NCI-H1436 treated with DMSO at 0.1 percent for 48 hours (cell line): ENCODE measurements around the gene ZNF780A.
"Not testable (repeated sequence)": the region's sequence is repeated elsewhere in the genome, so short reads cannot be mapped to it uniquely, and the experiment has no call there.

Experiments used
- DNase-seq: peaks from one replicate; lab custom pipeline; 2025; lab: John Stamatoyannopoulos, UW

ZNF780A gene

GRCh38 chr19:40090241-40091204, at the start of gene ZNF780A:
ZNF780A (minus strand) TSS chr19:40090943; CDS start chr19:40084753, 6,190 bp downstream.
- peak; percentile 17 for DNase-seq

- no peak for DNase-seq
These were observed 49.0 kb upstream of the ZNF780A start for GRCh38 chr19:40139533-40140287.

- no peak for DNase-seq
These were observed 46.1 kb upstream of the ZNF780A start for GRCh38 chr19:40136818-40137217.

- DNase-seq: no peak
These were observed 44.1 kb upstream of the ZNF780A start for GRCh38 chr19:40134866-40135265.

- DNase-seq: no peak
These were observed 42.7 kb upstream of the ZNF780A start for GRCh38 chr19:40133491-40133890.

GRCh38 chr19:40130013-40130412, 39.3 kb upstream of the ZNF780A start:
- DNase-seq: no peak

- DNase-seq: no peak
These were observed 38.7 kb upstream of the ZNF780A start for GRCh38 chr19:40129425-40129824.

- no peak for DNase-seq
These were observed 38.2 kb upstream of the ZNF780A start for GRCh38 chr19:40128991-40129390.

GRCh38 chr19:40119380-40119779, 28.6 kb upstream of the ZNF780A start:
- no peak for DNase-seq

GRCh38 chr19:40118638-40119037, 27.9 kb upstream of the ZNF780A start:
- DNase-seq: not testable (repeated sequence)

- DNase-seq: no peak
These were observed 25.3 kb upstream of the ZNF780A start for GRCh38 chr19:40116075-40116474.

- DNase-seq: not testable (repeated sequence)
These were observed 23.4 kb upstream of the ZNF780A start for GRCh38 chr19:40114119-40114518.

- DNase-seq: not testable (repeated sequence)
These were observed 21.5 kb upstream of the ZNF780A start for GRCh38 chr19:40112271-40112670.

GRCh38 chr19:40110570-40110969, 19.8 kb upstream of the ZNF780A start:
- DNase-seq: no peak

- DNase-seq: no peak
These were observed 14.0 kb upstream of the ZNF780A start for GRCh38 chr19:40104754-40105153.

GRCh38 chr19:40103600-40103999, 12.9 kb upstream of the ZNF780A start:
- no peak for DNase-seq

- DNase-seq: no peak
These were observed 11.1 kb upstream of the ZNF780A start for GRCh38 chr19:40101813-40102212.

GRCh38 chr19:40093416-40093815, 2.7 kb upstream of the ZNF780A start:
- DNase-seq: no peak

GRCh38 chr19:40091205-40092129, 724 bp upstream of the ZNF780A start:
- no peak for DNase-seq

- no peak for DNase-seq
These were observed 1.3 kb downstream of the ZNF780A start for GRCh38 chr19:40089462-40089861.

- DNase-seq: no peak
These were observed 2.3 kb downstream of the ZNF780A start for GRCh38 chr19:40088299-40089047.
